GM21423 (cell line): Measurements from ENCODE around the gene PRMT2.

Source experiments
- ATAC-seq: cut with Tn5 transposase; IDR thresholded peaks from one replicate; pipeline ENCODE4 v1.9.1; 2021; ENCODE audit warnings: mild to moderate bottlenecking, moderate library complexity; ENCODE audit not compliant: unreplicated experiment

The PRMT2 gene

GRCh38 chr21:46635324-46636180 is at the start of gene PRMT2:
Gene PRMT2, plus strand, starts transcription at chr21:46635674. Its CDS starts 1,278 bp downstream, at chr21:46636952.
- ATAC-seq, result peak; percentile 85

- no peak for ATAC-seq
These were observed 41.2 kb upstream of the PRMT2 start for GRCh38 chr21:46594276-46594675.

GRCh38 chr21:46596201-46596600 is 39.3 kb upstream of the PRMT2 start:
- ATAC-seq, result no peak

- no peak for ATAC-seq
These were observed 38.4 kb upstream of the PRMT2 start for GRCh38 chr21:46597031-46597430.

DNA sequence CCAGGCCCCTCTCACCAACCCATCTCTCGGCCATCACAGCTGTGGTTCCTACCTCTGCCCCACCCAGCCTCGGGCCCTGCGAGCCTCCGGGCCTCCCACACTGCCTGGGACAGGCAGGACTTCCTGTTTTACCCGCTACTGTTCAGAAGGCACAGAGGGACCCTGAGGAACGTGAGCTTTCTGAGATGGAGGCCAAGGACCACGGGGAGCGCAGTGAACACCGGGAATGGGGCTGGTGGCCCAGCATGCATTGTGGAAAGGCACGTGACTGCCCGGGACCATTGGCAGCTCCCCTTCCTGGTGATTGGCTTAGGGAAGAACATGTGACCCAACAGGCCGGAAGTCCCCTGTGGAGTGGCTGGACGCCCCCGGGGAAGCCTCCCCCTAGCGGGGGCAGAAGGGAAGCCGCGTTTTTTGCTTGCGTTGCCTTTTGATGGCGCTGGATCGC is 37.6 kb upstream of the PRMT2 start:
- no peak for ATAC-seq

- ATAC-seq, result no peak
These were observed 36.6 kb upstream of the PRMT2 start for GRCh38 chr21:46598581-46599572.

DNA sequence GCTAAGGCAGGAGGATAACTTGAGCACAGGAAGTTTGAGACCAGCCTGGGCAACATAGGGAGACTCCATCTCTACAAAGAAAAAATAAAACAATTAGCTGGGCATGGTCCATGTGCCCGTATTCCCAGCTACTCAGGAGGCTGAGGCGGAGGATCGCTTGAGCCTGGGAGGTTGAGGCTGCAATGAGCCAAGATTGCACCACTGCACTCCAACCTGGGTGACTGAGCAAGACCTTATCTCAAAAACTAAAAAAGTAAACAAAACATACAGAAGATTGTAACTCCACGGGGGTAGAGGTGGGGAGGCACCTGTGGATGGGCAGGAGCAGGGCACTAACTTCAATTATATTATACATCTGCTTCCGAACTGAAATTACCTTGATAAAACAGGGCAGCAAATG is 35.2 kb upstream of the PRMT2 start:
- ATAC-seq, result no peak

DNA sequence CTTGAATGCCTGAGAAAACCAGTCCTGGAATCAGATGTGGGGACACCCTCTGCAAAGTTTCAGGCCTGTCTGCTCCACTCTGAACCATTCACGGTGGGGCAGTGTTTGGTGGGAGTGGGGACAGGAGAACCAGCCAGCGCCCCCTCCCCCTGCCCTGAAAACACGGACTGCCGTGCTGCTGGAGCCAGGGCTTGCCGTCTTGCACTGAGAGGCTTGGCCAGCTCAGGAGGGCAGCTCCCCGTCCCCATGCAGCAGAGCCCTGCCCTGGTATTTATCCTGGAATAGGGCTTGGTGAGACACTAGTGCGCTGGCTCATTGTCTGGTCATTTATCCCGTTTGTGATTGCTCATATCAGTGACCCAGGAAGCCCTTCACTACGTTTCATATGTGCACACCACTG is 34.5 kb upstream of the PRMT2 start:
- no peak for ATAC-seq

DNA sequence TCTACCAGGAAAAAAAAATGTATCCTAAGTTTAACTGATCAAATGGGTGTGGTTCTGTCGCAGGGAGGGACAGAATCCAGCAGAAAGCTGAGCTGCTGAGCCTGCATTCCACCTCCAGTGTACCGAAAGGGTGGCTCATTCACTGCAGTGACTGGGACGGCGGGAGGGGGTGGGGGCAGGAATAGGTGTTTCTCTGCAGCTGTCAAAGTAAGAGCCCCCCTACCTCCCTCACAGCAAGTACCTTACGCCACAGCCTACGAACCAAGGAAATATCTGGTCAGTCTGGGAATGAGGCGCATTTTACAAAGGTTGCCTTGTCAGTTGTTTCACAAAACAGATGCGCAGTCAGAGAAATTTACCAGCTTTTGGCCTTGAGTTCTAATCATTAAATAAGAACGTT is 32.2 kb upstream of the PRMT2 start:
- ATAC-seq, result no peak

DNA sequence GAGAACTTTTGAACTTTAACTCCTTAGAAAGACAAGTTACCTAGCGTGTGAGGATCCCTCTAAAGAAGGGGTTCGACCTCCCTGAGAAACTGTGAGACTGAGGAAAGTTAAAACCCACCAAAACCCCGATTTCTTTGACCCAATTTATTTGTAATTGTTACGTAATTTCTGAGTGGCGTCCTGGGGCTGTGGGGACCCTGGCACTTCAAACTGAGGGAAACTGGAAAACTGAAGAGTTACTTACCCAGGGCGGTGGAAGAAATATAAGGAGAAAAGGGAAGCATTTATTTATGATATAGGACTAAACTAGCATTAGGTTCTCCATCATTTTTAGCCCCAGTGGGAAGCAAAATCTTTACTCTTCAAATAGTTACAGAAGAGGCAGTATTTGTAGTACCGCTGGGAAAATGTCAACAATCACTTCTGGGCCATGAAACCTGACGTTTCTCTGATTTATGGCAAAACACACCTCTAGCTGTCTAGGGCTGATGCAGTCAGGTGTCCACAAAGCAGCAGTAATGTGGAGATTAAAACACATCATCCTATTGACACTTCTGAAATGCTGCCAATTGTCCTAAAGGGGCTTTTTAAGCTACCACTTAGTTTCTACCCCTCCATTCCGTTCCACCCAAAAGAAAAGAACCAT is 31.0 kb upstream of the PRMT2 start:
- no peak for ATAC-seq

DNA sequence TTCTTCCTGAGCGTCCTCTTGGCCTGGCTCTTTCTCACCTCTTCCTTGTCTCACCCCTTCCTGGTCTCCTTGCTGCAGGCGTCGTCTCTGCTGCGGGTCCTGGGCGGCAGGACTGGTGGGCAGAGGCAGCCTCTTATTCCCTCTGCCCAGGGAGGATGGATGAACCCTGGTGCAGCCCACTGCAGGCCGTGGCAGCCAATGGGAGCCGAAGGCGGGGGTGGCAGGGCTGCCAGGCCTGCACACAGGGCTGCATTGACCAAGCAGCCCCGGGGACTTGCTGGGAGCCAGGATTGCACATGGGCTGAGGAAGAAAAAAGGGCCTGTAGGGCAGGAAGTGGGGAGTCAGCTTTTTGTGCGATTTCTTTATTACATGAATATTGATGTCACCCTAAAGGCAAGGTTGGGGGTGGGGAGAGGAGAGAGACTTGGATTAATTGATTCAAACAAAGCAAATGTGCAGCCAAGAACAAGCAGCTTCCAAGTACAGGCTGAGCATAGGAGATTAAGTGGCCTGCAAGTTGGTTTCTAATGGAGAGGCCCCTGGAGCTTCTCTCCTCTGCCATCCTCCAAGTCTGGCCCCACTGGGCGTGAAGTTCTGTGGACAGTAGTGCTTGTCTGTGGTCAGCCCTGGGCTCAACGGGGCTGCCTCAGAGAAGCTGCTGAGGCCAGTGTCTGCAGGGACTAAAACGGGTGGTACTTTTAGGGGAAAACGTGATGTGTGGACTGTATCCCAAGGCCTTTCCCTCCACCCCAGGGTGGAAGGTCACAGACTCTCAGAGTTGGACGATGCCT is 30.3 kb upstream of the PRMT2 start, which contains the start of gene S100B:
TSS of gene S100B (minus strand) at position 108 of the 792 bp plus-strand sequence. CDS start 2,667 bp downstream, outside the sequence.
- ATAC-seq, result no peak

- ATAC-seq, result no peak
These were observed 29.6 kb upstream of the PRMT2 start for GRCh38 chr21:46605767-46606426.

GRCh38 chr21:46606427-46606813 is 29.1 kb upstream of the PRMT2 start:
- no peak for ATAC-seq

GRCh38 chr21:46607636-46608035 is 27.8 kb upstream of the PRMT2 start:
- no peak for ATAC-seq

GRCh38 chr21:46608672-46609111 is 26.8 kb upstream of the PRMT2 start:
- no peak for ATAC-seq

- no peak for ATAC-seq
These were observed 25.3 kb upstream of the PRMT2 start for GRCh38 chr21:46610018-46610701.

DNA sequence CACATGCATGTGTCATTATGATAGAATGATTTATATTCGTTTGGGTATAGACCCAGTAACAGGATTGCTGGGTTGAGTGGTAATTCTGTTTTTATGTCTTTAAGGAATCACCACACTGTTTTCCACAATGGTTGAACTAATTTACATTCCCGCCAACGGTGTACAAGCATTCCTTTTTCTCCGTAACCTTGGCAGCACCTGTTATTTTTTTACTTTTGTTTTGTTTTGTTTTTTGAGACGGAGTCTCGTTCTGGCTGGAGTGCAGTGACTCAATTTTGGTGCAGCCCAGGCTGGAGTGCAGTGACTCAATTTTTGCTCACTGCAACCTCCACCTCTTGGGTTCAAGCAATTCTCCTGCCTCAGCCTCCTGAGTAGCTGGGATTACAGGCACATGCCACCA is 22.1 kb upstream of the PRMT2 start:
- ATAC-seq, result no peak

DNA sequence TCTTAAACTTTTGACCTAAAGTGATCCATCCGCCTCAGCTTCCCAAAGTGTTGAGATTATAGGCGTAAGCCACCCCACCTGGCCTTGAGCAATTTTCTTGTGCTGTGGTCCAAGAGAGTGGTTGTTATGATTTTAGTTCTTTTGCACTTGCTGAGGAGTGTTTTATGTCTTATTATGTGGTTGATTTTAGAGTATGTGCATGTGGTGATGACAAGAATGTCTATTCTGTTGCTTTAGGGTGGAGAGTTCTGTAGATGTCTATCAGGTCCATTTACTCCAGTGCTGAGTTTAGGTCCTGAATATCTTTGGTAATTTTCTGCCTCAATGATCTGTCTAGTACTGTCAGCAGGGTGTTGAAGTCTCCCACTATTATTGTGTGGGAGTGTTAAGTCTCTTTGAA is 19.4 kb upstream of the PRMT2 start:
- ATAC-seq, result no peak

- no peak for ATAC-seq
These were observed 18.8 kb upstream of the PRMT2 start for GRCh38 chr21:46616656-46617055.
